Naive thymus-derived CD4-positive, alpha-beta T cell (primary cell): ENCODE results near the gene FAM228B. TPM values are rescaled to one million over a fixed set of nuclear protein-coding genes. Genes with fewer than 3 reads are reported as not detected.

Experiments used
- ATAC-seq: fragments of 150-1000 bp; cut with Tn5 transposase; 2 replicates; pipeline ENCODE4 v1.10.0; 2021; ENCODE audit warnings: mild to moderate bottlenecking, moderate library complexity
- CTCF ChIA-PET: fragments of 350-600 bp; sonication (Branson Sonifier 250); formaldehyde crosslinking; loops from one replicate; lab custom pipeline; 2021; ENCODE audit warnings: antibody characterized with exemption; lab: Charles Lee
- POLR2A ChIA-PET: fragments of 350-600 bp; sonication (Branson Sonifier 250); formaldehyde crosslinking; loops from one replicate; lab custom pipeline; 2021; ENCODE audit warnings: antibody characterized with exemption, inconsistent platforms; lab: Charles Lee
- DNase-seq, 9 donors: peaks; one replicate each; pipeline versions ENCODE4 v3.0.0 to v3.0.0-alpha.2; 2020 to 2022; ENCODE audit warnings: mixed read lengths in 1 of 9
- H3K27ac ChIP-seq: one replicate; pipeline ENCODE4 v1.7.0; 2013; ENCODE audit warnings: mild to moderate bottlenecking, low read depth, low read length, moderate library complexity
- H3K27me3 ChIP-seq, 2 donors: one replicate each; pipeline ENCODE4 v1.7.0; 2013; ENCODE audit warnings: low read length in 2 of 2, mild to moderate bottlenecking in 2 of 2, moderate library complexity in 2 of 2; ENCODE audit not compliant: control insufficient read depth in 2 of 2, insufficient read depth in 2 of 2
- H3K36me3 ChIP-seq, 3 experiments: 1 replicate in 2 of 3; 2 replicates in 1 of 3; pipeline ENCODE4 v1.7.0; 2013; ENCODE audit warnings: low read length in 3 of 3, mild to moderate bottlenecking in 3 of 3, moderate library complexity in 1 of 3; ENCODE audit not compliant: insufficient read depth in 3 of 3, control insufficient read depth in 2 of 3
- H3K4me1 ChIP-seq, 2 donors: one replicate each; pipeline ENCODE4 v1.7.0; 2013; ENCODE audit warnings: low read length in 2 of 2, mild to moderate bottlenecking in 2 of 2, moderate library complexity in 1 of 2; ENCODE audit not compliant: control insufficient read depth in 2 of 2, insufficient read depth in 2 of 2
- H3K4me3 ChIP-seq: 2 replicates; pipeline ENCODE4 v1.7.0; 2013; ENCODE audit warnings: mild to moderate bottlenecking, low read length
- H3K9me3 ChIP-seq, 3 experiments: 1 replicate in 2 of 3; 2 replicates in 1 of 3; pipeline ENCODE4 v1.7.0; 2013; ENCODE audit warnings: low read length in 3 of 3; ENCODE audit not compliant: control insufficient read depth in 2 of 3
- H3K27ac Mint-ChIP-seq, 9 donors: one replicate each; pipeline ENCODE4 v1.8.0; 2020 to 2022; ENCODE audit warnings: mixed read lengths in 9 of 9, mild to moderate bottlenecking in 8 of 9, moderate library complexity in 5 of 9, inconsistent platforms in 2 of 9
- H3K27me3 Mint-ChIP-seq, 5 donors: one replicate each; pipeline ENCODE4 v1.8.0; 2021 to 2022; ENCODE audit warnings: mixed read lengths in 5 of 5, mild to moderate bottlenecking in 1 of 5
- H3K36me3 Mint-ChIP-seq, 5 donors: one replicate each; pipeline ENCODE4 v1.8.0; 2020 to 2022; ENCODE audit warnings: mixed read lengths in 5 of 5, mild to moderate bottlenecking in 3 of 5, inconsistent platforms in 1 of 5
- H3K4me1 Mint-ChIP-seq, 7 donors: one replicate each; pipeline ENCODE4 v1.8.0; 2020 to 2022; ENCODE audit warnings: mixed read lengths in 7 of 7, mild to moderate bottlenecking in 3 of 7, inconsistent platforms in 1 of 7
- H3K4me3 Mint-ChIP-seq, 10 donors: one replicate each; pipeline ENCODE4 v1.8.0; 2020 to 2022; ENCODE audit warnings: mild to moderate bottlenecking in 10 of 10, mixed read lengths in 10 of 10, moderate library complexity in 6 of 10, inconsistent platforms in 2 of 10
- H3K9me3 Mint-ChIP-seq, 11 donors: one replicate each; pipeline ENCODE4 v1.8.0; 2020 to 2022; ENCODE audit warnings: mixed read lengths in 11 of 11, mild to moderate bottlenecking in 4 of 11, inconsistent platforms in 1 of 11, moderate library complexity in 1 of 11
- intact Hi-C, 2 donors: fragments of 100-400 bp; cut with micrococcal nuclease; formaldehyde crosslinking; loops; one replicate each; pipeline ENCODE4 v1.15.1; 2023
- polyA plus RNA-seq, 2 donors: library from polyadenylated mRNA; unstranded; fragments of 300-500 nt; fragmentation: Illumina TruSeq; gene quantifications; one replicate each; pipeline ENCODE4 v1.2.3, GENCODE V29; 2021
- total RNA-seq, 6 experiments: library from RNA in 5 of 6; stranded (reverse) in 5 of 6; gene quantifications; 1 replicate in 5 of 6; 2 replicates in 1 of 6; pipeline ENCODE4 v1.2.3 and lab custom pipeline; 2021 to 2026

Gene FAM228B
- total and polyA plus RNA-seq, 7 experiments from 2014 or later: 5.2 to 27.5 (median 19.1) TPM

- CTCF ChIA-PET: interaction anchor here (1.4 kb wide), 1 partner anchor 42 kb away, joined by 3 read pairs; no protein-coding TSS in a partner anchor
- Histone ChIP-seq H3K27me3 (no peaks in the 10 kb centered on the region), H3K27ac (no peak overlapping the region), H3K4me3 (no peak overlapping the region), H3K9me3 (no peaks in the 10 kb centered on the region), H3K36me3 (peaks cover 10 to 87% (median 12%) of the 10 kb centered on the region in 3 experiments), H3K4me1 (no peaks in the 10 kb centered on the region)
- no peaks in the 10 kb centered on the region for H3K9me3 Mint-ChIP-seq
- ATAC-seq (no peak), DNase-seq (no peak)
- POLR2A ChIA-PET: no interaction called here
- peak overlapping the region in 1 of 9 donors; percentile 63 for H3K27ac Mint-ChIP-seq
- no peaks in the 10 kb centered on the region for H3K4me1 Mint-ChIP-seq
- no peak overlapping the region for H3K4me3 Mint-ChIP-seq
- peaks cover 23 to 85% (median 57%) of the 10 kb centered on the region in 5 donors for H3K36me3 Mint-ChIP-seq
- intact Hi-C loops: no loop called here
- no peaks in the 10 kb centered on the region for H3K27me3 Mint-ChIP-seq
Measured at GRCh38 chr2:24206242-24206641, 83.0 kb downstream of the FAM228B start.

GRCh38 chr2:24206714-24207113 lies 83.4 kb downstream of the FAM228B start:
- no peaks in the 10 kb centered on the region for H3K4me1 Mint-ChIP-seq
- H3K4me3 ChIP-seq: no peak overlapping the region
- H3K27me3 Mint-ChIP-seq: no peaks in the 10 kb centered on the region
- H3K27ac Mint-ChIP-seq: peak overlapping the region in 4 of 9 donors; percentile 14 to 76 (median 63)
- H3K27ac ChIP-seq: no peak overlapping the region
- no peaks in the 10 kb centered on the region for H3K9me3 ChIP-seq
- no peak for DNase-seq
- H3K36me3 Mint-ChIP-seq: peaks cover 23 to 84% (median 61%) of the 10 kb centered on the region in 5 donors
- intact Hi-C loops: no loop called here
- ATAC-seq: no peak
- no peaks in the 10 kb centered on the region for H3K4me1 ChIP-seq
- no peaks in the 10 kb centered on the region for H3K27me3 ChIP-seq
- H3K9me3 Mint-ChIP-seq: no peaks in the 10 kb centered on the region
- CTCF ChIA-PET: interaction anchor here (1.4 kb wide), 1 partner anchor 43 kb away, joined by 3 read pairs; no protein-coding TSS in a partner anchor
- POLR2A ChIA-PET: no interaction called here
- H3K36me3 ChIP-seq: peaks cover 10 to 89% (median 14%) of the 10 kb centered on the region in 3 experiments
- H3K4me3 Mint-ChIP-seq: no peak overlapping the region

- no peaks in the 10 kb centered on the region for H3K9me3 ChIP-seq
- Mint-ChIP-seq H3K36me3 (peaks cover 23 to 88% (median 63%) of the 10 kb centered on the region in 5 donors), H3K4me3 (no peak overlapping the region), H3K27me3 (no peaks in the 10 kb centered on the region), H3K27ac (peak overlapping the region in 1 of 9 donors; percentile 14), H3K4me1 (no peaks in the 10 kb centered on the region), H3K9me3 (no peaks in the 10 kb centered on the region)
- ATAC-seq (no peak), DNase-seq (no peak)
- H3K36me3 ChIP-seq: peaks cover 10 to 95% (median 18%) of the 10 kb centered on the region in 3 experiments
- POLR2A ChIA-PET: no interaction called here
- no peaks in the 10 kb centered on the region for H3K4me1 ChIP-seq
- H3K27me3 ChIP-seq: no peaks in the 10 kb centered on the region
- intact Hi-C loops: no loop called here
- no peak overlapping the region for H3K4me3 ChIP-seq
- CTCF ChIA-PET: no interaction called here
- no peak overlapping the region for H3K27ac ChIP-seq
Measured at GRCh38 chr2:24207359-24207758, 84.1 kb downstream of the FAM228B start.

- ATAC-seq: no peak
- DNase-seq: no peak
- peak overlapping the region in 1 of 10 donors; percentile 8 for H3K4me3 Mint-ChIP-seq
- ChIA-PET CTCF (no interaction called here), POLR2A (no interaction called here)
- Histone ChIP-seq H3K27ac (no peak overlapping the region), H3K27me3 (no peaks in the 10 kb centered on the region), H3K9me3 (no peaks in the 10 kb centered on the region), H3K4me1 (no peaks in the 10 kb centered on the region), H3K36me3 (peaks cover 17 to 100% (median 19%) of the 10 kb centered on the region in 3 experiments), H3K4me3 (no peak overlapping the region)
- H3K9me3 Mint-ChIP-seq: no peaks in the 10 kb centered on the region
- H3K4me1 Mint-ChIP-seq: no peaks in the 10 kb centered on the region
- peaks cover 27 to 86% (median 62%) of the 10 kb centered on the region in 5 donors for H3K36me3 Mint-ChIP-seq
- H3K27ac Mint-ChIP-seq: peak overlapping the region in 2 of 9 donors; percentile 7 to 25
- intact Hi-C loops: no loop called here
- no peaks in the 10 kb centered on the region for H3K27me3 Mint-ChIP-seq
Measured at GRCh38 chr2:24208490-24208889, 85.2 kb downstream of the FAM228B start.

- Histone ChIP-seq H3K27me3 (no peaks in the 10 kb centered on the region), H3K36me3 (peaks cover 11 to 95% (median 19%) of the 10 kb centered on the region in 3 experiments), H3K4me3 (no peak overlapping the region), H3K9me3 (no peaks in the 10 kb centered on the region), H3K4me1 (no peaks in the 10 kb centered on the region), H3K27ac (no peak overlapping the region)
- Mint-ChIP-seq H3K4me1 (no peaks in the 10 kb centered on the region), H3K36me3 (peaks cover 24 to 80% (median 54%) of the 10 kb centered on the region in 5 donors), H3K4me3 (no peak overlapping the region), H3K9me3 (no peaks in the 10 kb centered on the region), H3K27ac (peak overlapping the region in 1 of 9 donors; percentile 39), H3K27me3 (no peaks in the 10 kb centered on the region)
- intact Hi-C loops: no loop called here
- POLR2A ChIA-PET: interaction anchor here (0.6 kb wide), 2 partner anchors 9 to 17 kb away, joined by 3 read pairs; no protein-coding TSS in a partner anchor
- DNase-seq: no peak
- no peak for ATAC-seq
- CTCF ChIA-PET: no interaction called here
Measured at GRCh38 chr2:24209389-24210105, 86.3 kb downstream of the FAM228B start.

GRCh38 chr2:24210106-24210455 lies 86.8 kb downstream of the FAM228B start:
- H3K4me3 ChIP-seq: no peak overlapping the region
- ChIA-PET POLR2A (no interaction called here), CTCF (no interaction called here)
- peaks cover 0 to 3% of the 10 kb centered on the region in 2 donors for H3K4me1 ChIP-seq
- no peak for ATAC-seq
- H3K4me1 Mint-ChIP-seq: peaks cover 0 to 3% (median 0%) of the 10 kb centered on the region in 7 donors
- intact Hi-C loops: no loop called here
- H3K9me3 ChIP-seq: no peaks in the 10 kb centered on the region
- no peaks in the 10 kb centered on the region for H3K27me3 ChIP-seq
- H3K4me3 Mint-ChIP-seq: no peak overlapping the region
- no peak overlapping the region for H3K27ac Mint-ChIP-seq
- H3K27me3 Mint-ChIP-seq: no peaks in the 10 kb centered on the region
- no peak for DNase-seq
- H3K36me3 ChIP-seq: peaks cover 12 to 90% (median 19%) of the 10 kb centered on the region in 3 experiments
- H3K27ac ChIP-seq: no peak overlapping the region
- peaks cover 24 to 80% (median 54%) of the 10 kb centered on the region in 5 donors for H3K36me3 Mint-ChIP-seq
- H3K9me3 Mint-ChIP-seq: no peaks in the 10 kb centered on the region
